HG03575 (cell line): Measurements from ENCODE around the gene MRPL24.

ENCODE experiments used
- ATAC-seq: cut with Tn5 transposase; IDR thresholded peaks from one replicate; pipeline ENCODE4 v1.9.1; 2021; ENCODE audit not compliant: unreplicated experiment, insufficient number of reproducible peaks, low FRiP score; ENCODE audit errors: extremely low read depth

Gene MRPL24

GRCh38 chr1:156746406-156746727 lies 5.5 kb upstream of the MRPL24 start:
- ATAC-seq: no peak

- ATAC-seq: no peak
Observed at GRCh38 chr1:156745881-156746280, 5.0 kb upstream of the MRPL24 start.

GRCh38 chr1:156744786-156745419 lies 4.0 kb upstream of the MRPL24 start:
- ATAC-seq: no peak

GRCh38 chr1:156744344-156744743 lies 3.5 kb upstream of the MRPL24 start:
- ATAC-seq: no peak

GRCh38 chr1:156743367-156744302 lies 2.7 kb upstream of the MRPL24 start:
- no peak for ATAC-seq

- ATAC-seq: no peak
Observed at GRCh38 chr1:156742801-156743200, 1.9 kb upstream of the MRPL24 start.

- no peak for ATAC-seq
Observed at GRCh38 chr1:156742017-156742416, 1.1 kb upstream of the MRPL24 start.

GRCh38 chr1:156741481-156741983 lies 644 bp upstream of the MRPL24 start:
- ATAC-seq: no peak

GRCh38 chr1:156740237-156740740 lies 599 bp downstream of the MRPL24 start:
- ATAC-seq: no peak

- no peak for ATAC-seq
Observed at GRCh38 chr1:156738916-156739315, 2.0 kb downstream of the MRPL24 start.

- no peak for ATAC-seq
Observed at GRCh38 chr1:156738407-156738806, 2.5 kb downstream of the MRPL24 start.

- ATAC-seq: no peak
Observed at GRCh38 chr1:156733989-156734584, 6.8 kb downstream of the MRPL24 start.

- no peak for ATAC-seq
Observed at GRCh38 chr1:156728599-156729462, 12.1 kb downstream of the MRPL24 start, which contains the start of gene ISG20L2. Gene ISG20L2 (minus strand): TSS chr1:156728766. CDS start chr1:156727652, 1,114 bp downstream.

- no peak for ATAC-seq
Observed at GRCh38 chr1:156727926-156728598, 12.8 kb downstream of the MRPL24 start, which contains the start of gene METTL25B. Gene METTL25B (plus strand): TSS chr1:156728469. CDS start chr1:156729105, 636 bp downstream.

- no peak for ATAC-seq
Observed at GRCh38 chr1:156727492-156727891, 13.4 kb downstream of the MRPL24 start.

- ATAC-seq: no peak
Observed at GRCh38 chr1:156726549-156727226, 14.2 kb downstream of the MRPL24 start.

GRCh38 chr1:156725683-156726280 lies 15.1 kb downstream of the MRPL24 start:
- ATAC-seq: no peak
